HepG2 (cell line): Measurements from ENCODE around the gene SEPTIN5. TPM values are rescaled to one million over a fixed set of nuclear protein-coding genes. Genes with fewer than 3 reads are reported as not detected.

Experiments
- ATAC-seq: fragments of 200-7000 bp; cut with Tn5 transposase; 3 replicates; pipeline ENCODE4 v1.9.1; 2020; ENCODE audit warnings: mild to moderate bottlenecking, moderate library complexity
- BruUV-seq: library from RNA; stranded (reverse); fragments of 400-500 nt; replicated peaks from 2 replicates; lab custom pipeline; 2021; lab: Mats Ljungman, UMichigan
- CTCF ChIA-PET: fragments of 300-600 bp; formaldehyde crosslinking; extraction: SDS; loops from one replicate; lab custom pipeline; 2021; ENCODE audit warnings: low total read pairs, inconsistent platforms, low intra/inter-chr PET ratio; lab: Yijun Ruan, JAX
- POLR2A ChIA-PET: fragments of 350-600 bp; sonication (Branson Sonifier 250); formaldehyde crosslinking; loops from one replicate; lab custom pipeline; 2020; ENCODE audit warnings: antibody characterized with exemption, inconsistent platforms; lab: Yijun Ruan, JAX
- DNase-seq: peaks from one replicate; pipeline ENCODE4 v3.0.0-alpha.2; 2015; ENCODE audit warnings: low spot score
- FAIRE-seq: peaks from 3 replicates; lab custom pipeline; 2011; peaks lifted over from hg19 to GRCh38; lab: Jason Lieb, UNC
- H2AFZ ChIP-seq: one replicate; pipeline ENCODE4 v1.6.1; 2011; ENCODE audit warnings: low read length, inconsistent platforms
- H3K27ac ChIP-seq: fragments of 300-600 bp; 3 replicates; pipeline ENCODE4 v1.8.0; 2011; ENCODE audit warnings: mixed run types, mild to moderate bottlenecking, mixed read lengths, low read length, inconsistent platforms; ENCODE audit not compliant: insufficient read depth; ENCODE audit errors: extremely low read length
- H3K27me3 ChIP-seq, 2 experiments: fragments of 200-600 bp in 1 of 2; 2 replicates in 1 of 2; 3 replicates in 1 of 2; pipeline versions ENCODE4 v1.6.0 to v1.8.0; 2011; ENCODE audit warnings: low read length in 2 of 2, mild to moderate bottlenecking in 2 of 2, moderate library complexity in 2 of 2, inconsistent platforms in 1 of 2; ENCODE audit not compliant: insufficient read depth in 2 of 2, control insufficient read depth in 1 of 2
- H3K36me3 ChIP-seq, 2 experiments: fragments of 200-600 bp in 1 of 2; replicated peaks in 1 of 2; 2 replicates in 1 of 2; 3 replicates in 1 of 2; pipeline versions ENCODE4 v1.5.1 to v1.8.0; 2011; ENCODE audit warnings: low read length in 2 of 2, inconsistent platforms in 1 of 2; ENCODE audit not compliant: insufficient read depth in 2 of 2, control insufficient read depth in 1 of 2
- H3K4me1 ChIP-seq: 2 replicates; pipeline ENCODE4 v1.5.1; 2012; ENCODE audit warnings: low read length, inconsistent platforms; ENCODE audit not compliant: insufficient read depth
- H3K4me2 ChIP-seq: 2 replicates; pipeline ENCODE4 v1.6.0; 2011; ENCODE audit warnings: low read depth, low read length, inconsistent platforms
- H3K4me3 ChIP-seq, 3 experiments: fragments of 200-600 bp in 1 of 3; sonication (generic), shearing (Covaris generic) in 1 of 3; replicated peaks in 1 of 3; 2 replicates each; pipeline ENCODE4 v1.5.1; 2011 to 2016; ENCODE audit warnings: low read length in 3 of 3, inconsistent platforms in 2 of 3, low read depth in 2 of 3, mild to moderate bottlenecking in 2 of 3, control low read depth in 1 of 3, mixed read lengths in 1 of 3; ENCODE audit not compliant: insufficient read depth in 1 of 3
- H3K79me2 ChIP-seq: one replicate; pipeline ENCODE4 v1.6.1; 2011; ENCODE audit warnings: low read length, inconsistent platforms; ENCODE audit not compliant: insufficient read depth
- H3K9ac ChIP-seq: 2 replicates; pipeline ENCODE4 v1.6.0; 2011; ENCODE audit warnings: mild to moderate bottlenecking, low read depth, low read length, inconsistent platforms; ENCODE audit not compliant: insufficient read depth
- H3K9me3 ChIP-seq: 2 replicates; pipeline ENCODE4 v1.5.1; 2012; ENCODE audit warnings: mild to moderate bottlenecking, low read length
- H4K20me1 ChIP-seq: 2 replicates; pipeline ENCODE4 v1.6.0; 2011; ENCODE audit warnings: inconsistent platforms, mild to moderate bottlenecking, low read length, moderate library complexity; ENCODE audit not compliant: insufficient read depth
- EP300 ChIP-seq, 3 experiments: sonication (generic) in 1 of 3; formaldehyde crosslinking in 1 of 3; IDR thresholded peaks; 2 replicates each; pipeline versions ENCODE4 v1.5.1 to v1.6.1; 2011 to 2020; ENCODE audit warnings: low read depth in 2 of 3, low read length in 2 of 3, borderline replicate concordance in 1 of 3, improper control_type of control experiment in 1 of 3, mild to moderate bottlenecking in 1 of 3, missing genetic modification reagents in 1 of 3, moderate library complexity in 1 of 3
- HNRNPLL ChIP-seq: fragments of 200-400 bp; formaldehyde crosslinking; IDR thresholded peaks from 2 replicates; pipeline ENCODE4 v1.6.1; 2017; ENCODE audit warnings: mild to moderate bottlenecking, low read depth, low read length; ENCODE audit not compliant: poor library complexity, severe bottlenecking
- SKI ChIP-seq: fragments of 450-650 bp; IDR thresholded peaks from one replicate; pipeline ENCODE4 v1.6.1; 2018; ENCODE audit warnings: mild to moderate bottlenecking; ENCODE audit not compliant: partially characterized antibody
- ZNF101 ChIP-seq: sonication (generic); formaldehyde crosslinking; IDR thresholded peaks from 2 replicates; pipeline ENCODE4 v1.4.0; 2020; ENCODE audit warnings: mild to moderate bottlenecking, low read depth, missing genetic modification reagents, borderline replicate concordance
- ZNF121 ChIP-seq: sonication (generic); formaldehyde crosslinking; IDR thresholded peaks from 2 replicates; pipeline ENCODE4 v1.5.0; 2020; ENCODE audit warnings: mild to moderate bottlenecking, missing genetic modification reagents
- WGBS: methylation state at CpG from one replicate; pipeline ENCODE4 v1.1.6; 2017; ENCODE audit warnings: low lambda C conversion rate; 5-methylcytosine and 5-hydroxymethylcytosine counted together
- in situ Hi-C: cut with HindIII; loops from 2 replicates; pipeline ENCODE4 v1.10.0; 2017; ENCODE audit warnings: low pct_unique_long_range_greater_than_20kb; ENCODE audit not compliant: extremely low pct_ligation_motif_present
- intact Hi-C: fragments of 100-400 bp; cut with micrococcal nuclease; formaldehyde crosslinking; loops from one replicate; pipeline ENCODE4 v1.10.0; 2022; ENCODE audit not compliant: unreplicated experiment
- polyA plus RNA-seq, 8 experiments: library from polyadenylated mRNA; depleted of rRNA in 3 of 8; stranded (reverse) in 7 of 8; unstranded in 1 of 8; fragments of >200 nt; fragmentation: Illumina TruSeq in 4 of 8; extraction: Trizol in 4 of 8; gene quantifications; 2 replicates each; pipeline versions ENCODE4 v1.2.1 to v1.2.3, GENCODE V29; 2011 to 2016; ENCODE audit warnings: low read depth in 4 of 8, missing spikeins in 1 of 8, mixed read lengths in 1 of 8; ENCODE audit not compliant: insufficient read depth in 1 of 8
- total RNA-seq, 5 experiments: library from RNA; depleted of rRNA; stranded (reverse); fragments of >200 nt; fragmentation: Illumina TruSeq; extraction: Trizol; gene quantifications; 2 replicates each; pipeline ENCODE4 v1.2.3, GENCODE V29; 2016; ENCODE audit warnings: low read depth in 1 of 5
- TF ChIP-seq, protein P1 (sequence below): sonication (generic); formaldehyde crosslinking; IDR thresholded peaks from 2 replicates; pipeline ENCODE4 v1.4.0; 2020; ENCODE audit warnings: mild to moderate bottlenecking, missing genetic modification reagents
- TF ChIP-seq, protein P2 (sequence below): sonication (generic); formaldehyde crosslinking; IDR thresholded peaks from 2 replicates; pipeline ENCODE4 v1.4.0; 2020; ENCODE audit warnings: mild to moderate bottlenecking, low read depth, missing genetic modification reagents
- TF ChIP-seq, protein P3 (sequence below): sonication (generic); formaldehyde crosslinking; IDR thresholded peaks from 2 replicates; pipeline ENCODE4 v1.8.0; 2022; ENCODE audit warnings: missing genetic modification reagents, low read depth, mild to moderate bottlenecking, borderline replicate concordance
- TF ChIP-seq, protein P4 (sequence below): sonication (generic); formaldehyde crosslinking; IDR thresholded peaks from 2 replicates; pipeline ENCODE4; 2020; ENCODE audit warnings: missing genetic modification reagents, mild to moderate bottlenecking, borderline replicate concordance
- TF ChIP-seq, protein P5 (sequence below): sonication (generic); formaldehyde crosslinking; IDR thresholded peaks from 2 replicates; pipeline ENCODE4 v1.5.0; 2020; ENCODE audit warnings: mild to moderate bottlenecking, missing genetic modification reagents, borderline replicate concordance

The SEPTIN5 gene
- total and polyA plus RNA-seq, 2 of the 13 experiments (the other 11 are each of a cell fraction or from before 2014, with no cell fraction given), result 0.33 TPM; not detected in 1

DNA sequence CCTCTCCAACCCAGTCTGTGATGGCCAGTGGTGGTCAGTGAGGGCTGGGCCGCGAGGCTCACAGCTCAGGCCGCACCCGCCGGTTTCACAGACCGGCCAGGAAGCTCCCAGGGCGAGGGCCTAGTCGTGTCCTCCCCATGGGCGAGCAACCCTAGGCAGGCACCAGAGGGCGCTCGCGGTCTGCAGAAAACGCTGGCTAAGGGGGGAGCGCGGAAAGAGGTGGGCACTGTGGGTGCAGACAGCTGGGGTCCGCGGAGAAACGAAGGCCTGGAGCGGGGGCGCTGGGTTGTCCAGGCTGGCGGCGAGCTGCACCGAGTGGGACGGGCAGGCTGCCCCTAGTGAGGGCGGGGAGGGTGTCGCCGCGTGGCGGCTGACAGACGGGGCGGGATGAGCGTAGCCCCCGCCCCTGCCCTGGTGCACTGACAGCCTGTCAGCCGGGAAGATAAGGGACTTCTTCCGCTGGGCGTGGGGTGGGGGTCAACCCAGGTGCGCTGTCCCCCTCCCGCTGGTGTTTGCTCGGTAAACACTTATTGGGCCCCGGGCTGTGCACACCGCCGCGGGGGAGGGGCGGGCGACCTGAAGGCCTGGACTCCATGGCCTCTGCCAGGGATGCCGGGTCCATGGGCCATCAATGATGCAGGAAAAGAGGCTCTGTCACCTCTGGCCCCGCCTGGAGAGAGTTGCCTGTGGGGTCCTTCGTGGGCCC, 16.5 kb downstream of the SEPTIN5 start:
- peak; percentile 59 for FAIRE-seq
- ChIA-PET CTCF (interaction anchor here (1.6 to 2.7 kb wide), 3 partner anchors 26 to 179 kb away, joined by 4 to 39 read pairs (median 12); no protein-coding TSS in a partner anchor), POLR2A (interaction anchor here (0.7 to 1.7 kb wide), 5 partner anchors 123 to 212 kb away, joined by 3 to 8 read pairs (median 3); partner anchors contain the start of genes COMT, GNB1L, RTL10 and TXNRD2)
- in situ Hi-C loops, result loop anchor here (5.0 kb wide), 1 partner anchor 171 kb away; no protein-coding TSS in a partner anchor
- no peaks in the 10 kb centered on the region for H3K9me3 ChIP-seq
- peak overlapping the region; percentile 91 for H3K4me2 ChIP-seq
- H3K4me3 ChIP-seq, result peak overlapping the region; percentile 9 to 61 (median 48); a peak in 5 of 6 replicates
- no peak overlapping the region for H2AFZ ChIP-seq
- H3K4me1 ChIP-seq, result peaks cover 29% of the 10 kb centered on the region
- intact Hi-C loops, result loop anchor here (1.0 to 5.0 kb wide), 3 partner anchors 51 to 179 kb away; no protein-coding TSS in a partner anchor
- H3K36me3 ChIP-seq, result no peaks in the 10 kb centered on the region
- H4K20me1 ChIP-seq, result no peaks in the 10 kb centered on the region
- 0% methylated on average over 3 of the region's 48 CpGs for WGBS
- H3K27ac ChIP-seq, result no peak overlapping the region
- H3K9ac ChIP-seq, result peak overlapping the region; percentile 51; the same call in 1 of the 2 replicates
- ATAC-seq, result peak; percentile 87
- peaks cover 7 to 70% of the 10 kb centered on the region in 2 experiments; a peak in 4 of 5 replicates for H3K27me3 ChIP-seq
- no peaks in the 10 kb centered on the region for H3K79me2 ChIP-seq
- DNase-seq, result peak; percentile 78
- BruUV-seq, result no TSS peak
- TF ChIP-seq, protein P1, sequence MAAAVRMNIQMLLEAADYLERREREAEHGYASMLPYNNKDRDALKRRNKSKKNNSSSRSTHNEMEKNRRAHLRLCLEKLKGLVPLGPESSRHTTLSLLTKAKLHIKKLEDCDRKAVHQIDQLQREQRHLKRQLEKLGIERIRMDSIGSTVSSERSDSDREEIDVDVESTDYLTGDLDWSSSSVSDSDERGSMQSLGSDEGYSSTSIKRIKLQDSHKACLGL, result peak; percentile 49; the same call in 1 of the 2 replicates
- TF ChIP-seq EP300 (IDR thresholded peaks at IDR 0.05; ENCODE audit: low read depth in 2 of 2, low read length in 2 of 2) (peak in 1 of 2 experiments; percentile 38; a peak in 1 of 4 replicates), EP300 (CRISPR knock-in tag; IDR thresholded peaks at IDR 0.05; ENCODE audit: borderline replicate concordance) (peak; percentile 12; the same call in 1 of the 2 replicates), HNRNPLL (peak; percentile 63), SKI (peak; percentile 45), ZNF101 (0 out of 2 replicates have a peak, but pooled peaks have one; percentile 51), ZNF121 (0 out of 2 replicates have a peak, but pooled peaks have one; percentile 11)
- TF ChIP-seq, protein P2, sequence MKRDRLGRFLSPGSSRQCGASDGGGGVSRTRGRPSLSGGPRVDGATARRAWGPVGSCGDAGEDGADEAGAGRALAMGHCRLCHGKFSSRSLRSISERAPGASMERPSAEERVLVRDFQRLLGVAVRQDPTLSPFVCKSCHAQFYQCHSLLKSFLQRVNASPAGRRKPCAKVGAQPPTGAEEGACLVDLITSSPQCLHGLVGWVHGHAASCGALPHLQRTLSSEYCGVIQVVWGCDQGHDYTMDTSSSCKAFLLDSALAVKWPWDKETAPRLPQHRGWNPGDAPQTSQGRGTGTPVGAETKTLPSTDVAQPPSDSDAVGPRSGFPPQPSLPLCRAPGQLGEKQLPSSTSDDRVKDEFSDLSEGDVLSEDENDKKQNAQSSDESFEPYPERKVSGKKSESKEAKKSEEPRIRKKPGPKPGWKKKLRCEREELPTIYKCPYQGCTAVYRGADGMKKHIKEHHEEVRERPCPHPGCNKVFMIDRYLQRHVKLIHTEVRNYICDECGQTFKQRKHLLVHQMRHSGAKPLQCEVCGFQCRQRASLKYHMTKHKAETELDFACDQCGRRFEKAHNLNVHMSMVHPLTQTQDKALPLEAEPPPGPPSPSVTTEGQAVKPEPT (CRISPR knock-in tag), result 0 out of 2 replicates have a peak, but pooled peaks have one; percentile 74
- TF ChIP-seq, protein P3, sequence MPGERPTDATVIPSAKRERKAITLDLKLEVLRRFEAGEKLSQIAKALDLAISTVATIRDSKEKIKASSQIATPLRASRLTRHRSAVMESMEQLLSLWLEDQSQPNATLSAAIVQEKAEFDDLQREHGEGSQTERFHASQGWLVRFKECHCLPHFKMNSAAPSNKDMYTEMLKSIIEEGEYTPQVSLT (CRISPR knock-in tag), result no peak
- TF ChIP-seq, protein P4, sequence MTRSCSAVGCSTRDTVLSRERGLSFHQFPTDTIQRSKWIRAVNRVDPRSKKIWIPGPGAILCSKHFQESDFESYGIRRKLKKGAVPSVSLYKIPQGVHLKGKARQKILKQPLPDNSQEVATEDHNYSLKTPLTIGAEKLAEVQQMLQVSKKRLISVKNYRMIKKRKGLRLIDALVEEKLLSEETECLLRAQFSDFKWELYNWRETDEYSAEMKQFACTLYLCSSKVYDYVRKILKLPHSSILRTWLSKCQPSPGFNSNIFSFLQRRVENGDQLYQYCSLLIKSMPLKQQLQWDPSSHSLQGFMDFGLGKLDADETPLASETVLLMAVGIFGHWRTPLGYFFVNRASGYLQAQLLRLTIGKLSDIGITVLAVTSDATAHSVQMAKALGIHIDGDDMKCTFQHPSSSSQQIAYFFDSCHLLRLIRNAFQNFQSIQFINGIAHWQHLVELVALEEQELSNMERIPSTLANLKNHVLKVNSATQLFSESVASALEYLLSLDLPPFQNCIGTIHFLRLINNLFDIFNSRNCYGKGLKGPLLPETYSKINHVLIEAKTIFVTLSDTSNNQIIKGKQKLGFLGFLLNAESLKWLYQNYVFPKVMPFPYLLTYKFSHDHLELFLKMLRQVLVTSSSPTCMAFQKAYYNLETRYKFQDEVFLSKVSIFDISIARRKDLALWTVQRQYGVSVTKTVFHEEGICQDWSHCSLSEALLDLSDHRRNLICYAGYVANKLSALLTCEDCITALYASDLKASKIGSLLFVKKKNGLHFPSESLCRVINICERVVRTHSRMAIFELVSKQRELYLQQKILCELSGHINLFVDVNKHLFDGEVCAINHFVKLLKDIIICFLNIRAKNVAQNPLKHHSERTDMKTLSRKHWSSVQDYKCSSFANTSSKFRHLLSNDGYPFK (CRISPR knock-in tag), result peak; percentile 78
- TF ChIP-seq, protein P5, sequence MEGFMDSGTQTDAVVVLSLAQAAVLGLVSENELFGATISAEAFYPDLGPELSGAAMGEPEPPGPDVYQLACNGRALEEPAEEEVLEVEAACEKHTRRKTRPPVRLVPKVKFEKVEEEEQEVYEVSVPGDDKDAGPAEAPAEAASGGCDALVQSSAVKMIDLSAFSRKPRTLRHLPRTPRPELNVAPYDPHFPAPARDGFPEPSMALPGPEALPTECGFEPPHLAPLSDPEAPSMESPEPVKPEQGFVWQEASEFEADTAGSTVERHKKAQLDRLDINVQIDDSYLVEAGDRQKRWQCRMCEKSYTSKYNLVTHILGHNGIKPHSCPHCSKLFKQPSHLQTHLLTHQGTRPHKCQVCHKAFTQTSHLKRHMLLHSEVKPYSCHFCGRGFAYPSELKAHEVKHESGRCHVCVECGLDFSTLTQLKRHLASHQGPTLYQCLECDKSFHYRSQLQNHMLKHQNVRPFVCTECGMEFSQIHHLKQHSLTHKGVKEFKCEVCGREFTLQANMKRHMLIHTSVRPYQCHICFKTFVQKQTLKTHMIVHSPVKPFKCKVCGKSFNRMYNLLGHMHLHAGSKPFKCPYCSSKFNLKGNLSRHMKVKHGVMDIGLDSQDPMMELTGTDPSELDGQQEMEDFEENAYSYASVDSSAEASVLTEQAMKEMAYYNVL (CRISPR knock-in tag), result no peak
